T47D (cell line): ENCODE data around the gene NHEJ1.

Experiments used
- DNase-seq, 2 experiments: peaks; one replicate each; pipeline versions ENCODE4 v3.0.0 to v3.0.0-alpha.2; 2011 to 2012; ENCODE audit warnings: low read depth in 1 of 2, low spot score in 1 of 2
- JUND ChIP-seq: IDR thresholded peaks from 2 replicates; pipeline ENCODE4 v1.6.1; 2012; ENCODE audit warnings: low read depth
- in situ Hi-C: cut with HindIII; loops from 2 replicates; pipeline ENCODE4 v1.10.0; 2016; ENCODE audit warnings: low sequenced_read_pairs, low pct_unique_long_range_greater_than_20kb

NHEJ1 gene

GRCh38 chr2:219199470-219200211 lies 39.0 kb upstream of the NHEJ1 start:
- no peak for DNase-seq
- in situ Hi-C loops = no loop called here
- no peak for TF ChIP-seq JUND

- no peak for DNase-seq
- in situ Hi-C loops = no loop called here
- TF ChIP-seq JUND = no peak
Measured at GRCh38 chr2:219198974-219199373, 38.4 kb upstream of the NHEJ1 start.

- DNase-seq = no peak
- no peak for TF ChIP-seq JUND
- in situ Hi-C loops = no loop called here
Measured at GRCh38 chr2:219197388-219197787, 36.8 kb upstream of the NHEJ1 start.

- in situ Hi-C loops = no loop called here
- no peak for DNase-seq
- TF ChIP-seq JUND = no peak
Measured at GRCh38 chr2:219186754-219187456, 26.3 kb upstream of the NHEJ1 start.

GRCh38 chr2:219184121-219184520 lies 23.5 kb upstream of the NHEJ1 start:
- TF ChIP-seq JUND = no peak
- in situ Hi-C loops = no loop called here
- DNase-seq = no peak

GRCh38 chr2:219183151-219183772 lies 22.6 kb upstream of the NHEJ1 start:
- in situ Hi-C loops = no loop called here
- DNase-seq = no peak
- no peak for TF ChIP-seq JUND

GRCh38 chr2:219182331-219183150 lies 21.9 kb upstream of the NHEJ1 start:
- TF ChIP-seq JUND = no peak
- in situ Hi-C loops = no loop called here
- no peak for DNase-seq

GRCh38 chr2:219181531-219181930 lies 20.9 kb upstream of the NHEJ1 start:
- DNase-seq = no peak
- in situ Hi-C loops = no loop called here
- no peak for TF ChIP-seq JUND

- DNase-seq = no peak
- no peak for TF ChIP-seq JUND
- in situ Hi-C loops = no loop called here
Measured at GRCh38 chr2:219180961-219181360, 20.3 kb upstream of the NHEJ1 start.

- no peak for DNase-seq
- TF ChIP-seq JUND = no peak
- in situ Hi-C loops = no loop called here
Measured at GRCh38 chr2:219179601-219180465, 19.2 kb upstream of the NHEJ1 start.

GRCh38 chr2:219178377-219179175 lies 18.0 kb upstream of the NHEJ1 start:
- no peak for TF ChIP-seq JUND
- peak in 1 of 2 experiments; percentile 27 for DNase-seq
- in situ Hi-C loops = no loop called here
